ENCODE results near the gene SIPA1L3.

The SIPA1L3 gene

GRCh38 chr19:37899453-37899852 is 7.6 kb upstream of the SIPA1L3 start:
- no peak overlapping the region for H2AFZ ChIP-seq (ENCODE audit: low read length)
- no peaks in the 10 kb centered on the region for H3K36me3 ChIP-seq (ENCODE audit: insufficient read depth, low read length)
- H3K27me3 ChIP-seq (ENCODE audit: insufficient read depth, low read length): 0 out of 2 replicates have a peak, but pooled peaks cover 3% of the 10 kb centered on the region
- no peaks in the 10 kb centered on the region for H3K79me2 ChIP-seq (ENCODE audit: insufficient read depth, low read length)
- H3K4me1 ChIP-seq (ENCODE audit: insufficient read depth, low read length, severe bottlenecking): peaks cover 23% of the 10 kb centered on the region
- no peak overlapping the region for H3K4me2 ChIP-seq (ENCODE audit: low read length)
- TF ChIP-seq EZH2 (IDR thresholded peaks at IDR 0.05; ENCODE audit: borderline replicate concordance, low read length): no peak
- TF ChIP-seq CTCF (IDR thresholded peaks at IDR 0.05; ENCODE audit: low read length): no peak
- 0 out of 2 replicates have a peak, but pooled peaks cover 7% of the 10 kb centered on the region for H3F3A ChIP-seq (ENCODE audit: insufficient read depth, low read length)
- H3K9me2 ChIP-seq (ENCODE audit: low read depth, low read length): no peaks in the 10 kb centered on the region
- H3K9ac ChIP-seq (ENCODE audit: low read length): no peak overlapping the region
- H3K27ac ChIP-seq (ENCODE audit: low read depth, low read length, poor library complexity, severe bottlenecking): no peak overlapping the region
- no peak overlapping the region for H3K4me3 ChIP-seq (ENCODE audit: low read depth, low read length, poor library complexity, severe bottlenecking)
- H3K9me3 ChIP-seq (ENCODE audit: low read length): no peaks in the 10 kb centered on the region
- H4K20me1 ChIP-seq (ENCODE audit: insufficient read depth, low read length): no peaks in the 10 kb centered on the region

GRCh38 chr19:37899966-37900365 is 7.0 kb upstream of the SIPA1L3 start:
- peaks cover 24% of the 10 kb centered on the region for H3K4me1 ChIP-seq (ENCODE audit: insufficient read depth, low read length, severe bottlenecking)
- H4K20me1 ChIP-seq (ENCODE audit: insufficient read depth, low read length): no peaks in the 10 kb centered on the region
- H3K27me3 ChIP-seq (ENCODE audit: insufficient read depth, low read length): 0 out of 2 replicates have a peak, but pooled peaks cover 3% of the 10 kb centered on the region
- H3K36me3 ChIP-seq (ENCODE audit: insufficient read depth, low read length): no peaks in the 10 kb centered on the region
- no peak overlapping the region for H3K4me3 ChIP-seq (ENCODE audit: low read depth, low read length, poor library complexity, severe bottlenecking)
- peak overlapping the region; percentile 35 for H3K27ac ChIP-seq (ENCODE audit: low read depth, low read length, poor library complexity, severe bottlenecking)
- no peak overlapping the region for H2AFZ ChIP-seq (ENCODE audit: low read length)
- TF ChIP-seq CTCF (IDR thresholded peaks at IDR 0.05; ENCODE audit: low read length) (no peak), EZH2 (IDR thresholded peaks at IDR 0.05; ENCODE audit: borderline replicate concordance, low read length) (no peak)
- H3K9ac ChIP-seq (ENCODE audit: low read length): no peak overlapping the region
- H3K9me3 ChIP-seq (ENCODE audit: low read length): no peaks in the 10 kb centered on the region
- H3K9me2 ChIP-seq (ENCODE audit: low read depth, low read length): no peaks in the 10 kb centered on the region
- 0 out of 2 replicates have a peak, but pooled peaks cover 7% of the 10 kb centered on the region for H3F3A ChIP-seq (ENCODE audit: insufficient read depth, low read length)
- H3K4me2 ChIP-seq (ENCODE audit: low read length): no peak overlapping the region
- no peaks in the 10 kb centered on the region for H3K79me2 ChIP-seq (ENCODE audit: insufficient read depth, low read length)

- H3K36me3 ChIP-seq (ENCODE audit: insufficient read depth, low read length): no peaks in the 10 kb centered on the region
- no peak overlapping the region for H3K4me2 ChIP-seq (ENCODE audit: low read length)
- peak overlapping the region; percentile 84 for H3K27ac ChIP-seq (ENCODE audit: low read depth, low read length, poor library complexity, severe bottlenecking)
- no peak overlapping the region for H3K9ac ChIP-seq (ENCODE audit: low read length)
- no peak overlapping the region for H2AFZ ChIP-seq (ENCODE audit: low read length)
- H3K9me2 ChIP-seq (ENCODE audit: low read depth, low read length): no peaks in the 10 kb centered on the region
- 0 out of 2 replicates have a peak, but pooled peaks cover 7% of the 10 kb centered on the region for H3F3A ChIP-seq (ENCODE audit: insufficient read depth, low read length)
- H3K27me3 ChIP-seq (ENCODE audit: insufficient read depth, low read length): no peaks in the 10 kb centered on the region
- TF ChIP-seq EZH2 (IDR thresholded peaks at IDR 0.05; ENCODE audit: borderline replicate concordance, low read length) (no peak), CTCF (IDR thresholded peaks at IDR 0.05; ENCODE audit: low read length) (peak; percentile 91)
- no peaks in the 10 kb centered on the region for H4K20me1 ChIP-seq (ENCODE audit: insufficient read depth, low read length)
- H3K9me3 ChIP-seq (ENCODE audit: low read length): no peaks in the 10 kb centered on the region
- H3K79me2 ChIP-seq (ENCODE audit: insufficient read depth, low read length): peaks cover 5% of the 10 kb centered on the region
- H3K4me3 ChIP-seq (ENCODE audit: low read depth, low read length, poor library complexity, severe bottlenecking): no peak overlapping the region
- H3K4me1 ChIP-seq (ENCODE audit: insufficient read depth, low read length, severe bottlenecking): peaks cover 35% of the 10 kb centered on the region
Observed at GRCh38 chr19:37902668-37903067, 4.3 kb upstream of the SIPA1L3 start.

Data from OCI-LY1 (cell line).